Type B pancreatic cell (in vitro differentiated cells): ENCODE results near the gene TRIM66. TPM values are rescaled to one million over a fixed set of nuclear protein-coding genes. Genes with fewer than 3 reads are reported as not detected.

Experiments used
- DNase-seq: peaks from one replicate; pipeline ENCODE4 v3.0.0; 2021; ENCODE audit warnings: mixed read lengths; ENCODE audit not compliant: unreplicated experiment; ENCODE audit errors: extremely low spot score
- H3K27ac Mint-ChIP-seq: 2 replicates; pipeline ENCODE4 v1.8.0; 2021; ENCODE audit warnings: mild to moderate bottlenecking, mixed read lengths
- H3K27me3 Mint-ChIP-seq: 2 replicates; pipeline ENCODE4 v1.8.0; 2021; ENCODE audit warnings: mixed read lengths
- H3K36me3 Mint-ChIP-seq: 2 replicates; pipeline ENCODE4 v1.8.0; 2021; ENCODE audit warnings: mixed read lengths
- H3K4me1 Mint-ChIP-seq: one replicate; pipeline ENCODE4 v1.8.0; 2021; ENCODE audit warnings: mixed read lengths; ENCODE audit not compliant: unreplicated experiment
- H3K4me3 Mint-ChIP-seq: 2 replicates; pipeline ENCODE4 v1.8.0; 2021; ENCODE audit warnings: mild to moderate bottlenecking, mixed read lengths
- H3K9me3 Mint-ChIP-seq: 2 replicates; pipeline ENCODE4 v1.8.0; 2021; ENCODE audit warnings: mixed read lengths
- CTCF ChIP-seq: fragments of 200-600 bp; sonication (generic); conservative IDR thresholded peaks from 2 replicates; pipeline ENCODE4 v1.5.0; 2021; ENCODE audit warnings: antibody characterized with exemption, mild to moderate bottlenecking
- total RNA-seq: library from RNA; stranded (reverse); gene quantifications from 2 replicates; pipeline ENCODE4 v1.2.1, GENCODE V29; 2021; ENCODE audit warnings: low replicate concordance

The TRIM66 gene
- total RNA-seq, 1 donor from 2014 or later, result 5.9 TPM

- Mint-ChIP-seq H3K9me3 (no peaks in the 10 kb centered on the region), H3K36me3 (peaks cover 37% of the 10 kb centered on the region), H3K4me3 (peak overlapping the region; percentile 97), H3K4me1 (peaks cover 30% of the 10 kb centered on the region), H3K27ac (peak overlapping the region; percentile 95), H3K27me3 (no peaks in the 10 kb centered on the region)
- no peak for TF ChIP-seq CTCF
- DNase-seq, result peak; percentile 92
These were observed 6.2 kb upstream of the TRIM66 start for GRCh38 chr11:8688414-8689362.

GRCh38 chr11:8686325-8686724 lies 3.9 kb upstream of the TRIM66 start:
- no peak overlapping the region for H3K4me3 Mint-ChIP-seq
- H3K27ac Mint-ChIP-seq, result no peak overlapping the region

GRCh38 chr11:8685820-8686219 lies 3.4 kb upstream of the TRIM66 start:
- Mint-ChIP-seq H3K27ac (peak overlapping the region; percentile 96), H3K9me3 (peaks cover 1% of the 10 kb centered on the region), H3K4me3 (peak overlapping the region; percentile 92), H3K4me1 (peaks cover 41% of the 10 kb centered on the region), H3K27me3 (no peaks in the 10 kb centered on the region), H3K36me3 (peaks cover 35% of the 10 kb centered on the region)
- TF ChIP-seq CTCF, result no peak
- DNase-seq, result no peak

More at GRCh38 chr11:8686325-8686724, 3.9 kb upstream of the TRIM66 start:
- H3K36me3 Mint-ChIP-seq, result peaks cover 34% of the 10 kb centered on the region
- TF ChIP-seq CTCF, result no peak
- H3K9me3 Mint-ChIP-seq, result no peaks in the 10 kb centered on the region
- DNase-seq, result no peak
- peaks cover 40% of the 10 kb centered on the region for H3K4me1 Mint-ChIP-seq
- H3K27me3 Mint-ChIP-seq, result no peaks in the 10 kb centered on the region

- Mint-ChIP-seq H3K36me3 (peaks cover 40% of the 10 kb centered on the region), H3K4me1 (peaks cover 44% of the 10 kb centered on the region), H3K4me3 (peak overlapping the region; percentile 92)
These were observed 2.8 kb upstream of the TRIM66 start for GRCh38 chr11:8685306-8685705.

GRCh38 chr11:8684600-8685290 lies 2.3 kb upstream of the TRIM66 start:
- no peak for DNase-seq
- Mint-ChIP-seq H3K27ac (peak overlapping the region; percentile 96), H3K4me1 (peaks cover 39% of the 10 kb centered on the region), H3K9me3 (peaks cover 5% of the 10 kb centered on the region), H3K36me3 (peaks cover 43% of the 10 kb centered on the region), H3K4me3 (peak overlapping the region; percentile 92), H3K27me3 (no peaks in the 10 kb centered on the region)
- TF ChIP-seq CTCF, result no peak

More at GRCh38 chr11:8685306-8685705, 2.8 kb upstream of the TRIM66 start:
- H3K27ac Mint-ChIP-seq, result peak overlapping the region; percentile 96
- peaks cover 5% of the 10 kb centered on the region for H3K9me3 Mint-ChIP-seq
- DNase-seq, result no peak
- no peaks in the 10 kb centered on the region for H3K27me3 Mint-ChIP-seq
- no peak for TF ChIP-seq CTCF
